Neural progenitor cell (in vitro differentiated cells): ENCODE data around the gene BTC.

ENCODE experiments used
- EZH2 ChIP-seq: fragments of 200-600 bp; sonication (generic); IDR thresholded peaks from 2 replicates; pipeline ENCODE4 v1.6.1; 2017; ENCODE audit warnings: antibody characterized with exemption, mild to moderate bottlenecking, moderate library complexity
- EZH2phosphoT487 ChIP-seq: fragments of 200-600 bp; sonication (generic); IDR thresholded peaks from 2 replicates; pipeline ENCODE4 v1.6.1; 2017; ENCODE audit warnings: antibody characterized with exemption
- TF ChIP-seq, protein P1 (sequence below): fragments of 200-600 bp; sonication (generic); IDR thresholded peaks from 2 replicates; pipeline ENCODE4 v1.5.1; 2017; ENCODE audit warnings: antibody characterized with exemption, mild to moderate bottlenecking

DNA sequence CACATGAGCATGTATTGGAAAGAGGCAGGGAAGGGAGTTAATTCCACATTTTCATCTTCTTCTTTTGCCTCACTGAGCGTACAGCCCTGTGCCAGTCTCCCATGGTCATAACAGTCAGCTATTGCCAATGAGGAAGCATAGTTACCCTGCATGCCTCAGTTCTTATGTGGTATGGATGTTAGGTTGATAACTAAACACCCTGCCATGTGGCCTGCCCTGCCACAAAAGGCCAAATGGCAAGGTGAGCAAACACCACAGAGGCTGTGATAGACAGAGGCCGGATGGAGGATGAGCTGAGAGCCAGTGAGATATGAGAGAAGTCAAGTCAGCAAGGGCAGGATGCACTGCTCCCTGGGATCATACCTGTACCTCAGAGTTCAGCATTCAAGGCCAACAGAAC, 59.3 kb downstream of the BTC start:
- TF ChIP-seq, protein P1, sequence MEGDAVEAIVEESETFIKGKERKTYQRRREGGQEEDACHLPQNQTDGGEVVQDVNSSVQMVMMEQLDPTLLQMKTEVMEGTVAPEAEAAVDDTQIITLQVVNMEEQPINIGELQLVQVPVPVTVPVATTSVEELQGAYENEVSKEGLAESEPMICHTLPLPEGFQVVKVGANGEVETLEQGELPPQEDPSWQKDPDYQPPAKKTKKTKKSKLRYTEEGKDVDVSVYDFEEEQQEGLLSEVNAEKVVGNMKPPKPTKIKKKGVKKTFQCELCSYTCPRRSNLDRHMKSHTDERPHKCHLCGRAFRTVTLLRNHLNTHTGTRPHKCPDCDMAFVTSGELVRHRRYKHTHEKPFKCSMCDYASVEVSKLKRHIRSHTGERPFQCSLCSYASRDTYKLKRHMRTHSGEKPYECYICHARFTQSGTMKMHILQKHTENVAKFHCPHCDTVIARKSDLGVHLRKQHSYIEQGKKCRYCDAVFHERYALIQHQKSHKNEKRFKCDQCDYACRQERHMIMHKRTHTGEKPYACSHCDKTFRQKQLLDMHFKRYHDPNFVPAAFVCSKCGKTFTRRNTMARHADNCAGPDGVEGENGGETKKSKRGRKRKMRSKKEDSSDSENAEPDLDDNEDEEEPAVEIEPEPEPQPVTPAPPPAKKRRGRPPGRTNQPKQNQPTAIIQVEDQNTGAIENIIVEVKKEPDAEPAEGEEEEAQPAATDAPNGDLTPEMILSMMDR: no peak
- TF ChIP-seq EZH2 (no peak), EZH2phosphoT487 (no peak)
